HepG2 (cell line): ENCODE measurements around the gene MCRIP2. TPM values are rescaled to one million over a fixed set of nuclear protein-coding genes. Genes with fewer than 3 reads are reported as not detected.

ENCODE experiments used
- ELF3 ChIP-seq: IDR thresholded peaks from 2 replicates; pipeline ENCODE4 v1.6.1; 2016; ENCODE audit warnings: missing genetic modification reagents, missing compliant biosample characterization
- PAF1 ChIP-seq: IDR thresholded peaks from 2 replicates; pipeline ENCODE4 v1.6.1; 2016; ENCODE audit warnings: missing genetic modification reagents, missing compliant biosample characterization
- PHF20 ChIP-seq: sonication (generic); formaldehyde crosslinking; IDR thresholded peaks from 2 replicates; pipeline ENCODE4 v1.5.0; 2020; ENCODE audit warnings: mild to moderate bottlenecking, missing genetic modification reagents
- SCMH1 ChIP-seq: sonication (generic); formaldehyde crosslinking; IDR thresholded peaks from 2 replicates; pipeline ENCODE4 v1.9.0; 2021; ENCODE audit warnings: missing genetic modification reagents, mild to moderate bottlenecking, borderline replicate concordance
- SYNCRIP ChIP-seq: fragments of 200-400 bp; formaldehyde crosslinking; IDR thresholded peaks from 2 replicates; pipeline ENCODE4 v1.6.1; 2018; ENCODE audit warnings: mild to moderate bottlenecking, low read depth, low read length; ENCODE audit not compliant: insufficient read depth
- ZNF230 ChIP-seq: sonication (generic); formaldehyde crosslinking; IDR thresholded peaks from 2 replicates; pipeline ENCODE4 v1.4.0; 2020; ENCODE audit warnings: mild to moderate bottlenecking, missing genetic modification reagents
- ZNF33A ChIP-seq: sonication (generic); formaldehyde crosslinking; IDR thresholded peaks from 2 replicates; pipeline ENCODE4 v1.5.1; 2020; ENCODE audit warnings: missing genetic modification reagents, mild to moderate bottlenecking, moderate library complexity, borderline replicate concordance
- ZNF816 ChIP-seq: sonication (generic); formaldehyde crosslinking; IDR thresholded peaks from 2 replicates; pipeline ENCODE4 v1.8.0; 2022; ENCODE audit warnings: missing genetic modification reagents, mild to moderate bottlenecking, borderline replicate concordance
- ZNF83 ChIP-seq: sonication (generic); formaldehyde crosslinking; IDR thresholded peaks from 2 replicates; pipeline ENCODE4 v1.4.0; 2020; ENCODE audit warnings: missing genetic modification reagents, mild to moderate bottlenecking, borderline replicate concordance
- polyA plus RNA-seq, 8 experiments: library from polyadenylated mRNA; depleted of rRNA in 3 of 8; stranded (reverse) in 7 of 8; unstranded in 1 of 8; fragments of >200 nt; fragmentation: Illumina TruSeq in 4 of 8; extraction: Trizol in 4 of 8; gene quantifications; 2 replicates each; pipeline versions ENCODE4 v1.2.1 to v1.2.3, GENCODE V29; 2011 to 2016; ENCODE audit warnings: low read depth in 4 of 8, missing spikeins in 1 of 8, mixed read lengths in 1 of 8; ENCODE audit not compliant: insufficient read depth in 1 of 8
- total RNA-seq, 5 experiments: library from RNA; depleted of rRNA; stranded (reverse); fragments of >200 nt; fragmentation: Illumina TruSeq; extraction: Trizol; gene quantifications; 2 replicates each; pipeline ENCODE4 v1.2.3, GENCODE V29; 2016; ENCODE audit warnings: low read depth in 1 of 5
- TF ChIP-seq, protein P1 (sequence below): sonication (generic); formaldehyde crosslinking; IDR thresholded peaks from 2 replicates; pipeline ENCODE4 v1.4.0; 2020; ENCODE audit warnings: missing genetic modification reagents
- TF ChIP-seq, protein P2 (sequence below), 2 experiments: fragments of 450-650 bp in 1 of 2; sonication (generic) in 1 of 2; formaldehyde crosslinking; IDR thresholded peaks; 2 replicates each; pipeline versions ENCODE4 v1.5.0 to v1.8.0; 2020 to 2022; ENCODE audit warnings: mild to moderate bottlenecking in 1 of 2, missing genetic modification reagents in 1 of 2
- TF ChIP-seq, protein P3 (sequence below): sonication (generic); formaldehyde crosslinking; IDR thresholded peaks from 2 replicates; pipeline ENCODE4 v1.5.0; 2020; ENCODE audit warnings: mild to moderate bottlenecking, missing genetic modification reagents
- TF ChIP-seq, protein P4 (sequence below): sonication (generic); formaldehyde crosslinking; IDR thresholded peaks from 2 replicates; pipeline ENCODE4 v1.4.0; 2020; ENCODE audit warnings: mild to moderate bottlenecking, missing genetic modification reagents, borderline replicate concordance

MCRIP2 gene
- total and polyA plus RNA-seq, 2 of the 13 experiments (the other 11 are each of a cell fraction or from before 2014, with no cell fraction given) = 39.6 to 76.7 TPM

DNA sequence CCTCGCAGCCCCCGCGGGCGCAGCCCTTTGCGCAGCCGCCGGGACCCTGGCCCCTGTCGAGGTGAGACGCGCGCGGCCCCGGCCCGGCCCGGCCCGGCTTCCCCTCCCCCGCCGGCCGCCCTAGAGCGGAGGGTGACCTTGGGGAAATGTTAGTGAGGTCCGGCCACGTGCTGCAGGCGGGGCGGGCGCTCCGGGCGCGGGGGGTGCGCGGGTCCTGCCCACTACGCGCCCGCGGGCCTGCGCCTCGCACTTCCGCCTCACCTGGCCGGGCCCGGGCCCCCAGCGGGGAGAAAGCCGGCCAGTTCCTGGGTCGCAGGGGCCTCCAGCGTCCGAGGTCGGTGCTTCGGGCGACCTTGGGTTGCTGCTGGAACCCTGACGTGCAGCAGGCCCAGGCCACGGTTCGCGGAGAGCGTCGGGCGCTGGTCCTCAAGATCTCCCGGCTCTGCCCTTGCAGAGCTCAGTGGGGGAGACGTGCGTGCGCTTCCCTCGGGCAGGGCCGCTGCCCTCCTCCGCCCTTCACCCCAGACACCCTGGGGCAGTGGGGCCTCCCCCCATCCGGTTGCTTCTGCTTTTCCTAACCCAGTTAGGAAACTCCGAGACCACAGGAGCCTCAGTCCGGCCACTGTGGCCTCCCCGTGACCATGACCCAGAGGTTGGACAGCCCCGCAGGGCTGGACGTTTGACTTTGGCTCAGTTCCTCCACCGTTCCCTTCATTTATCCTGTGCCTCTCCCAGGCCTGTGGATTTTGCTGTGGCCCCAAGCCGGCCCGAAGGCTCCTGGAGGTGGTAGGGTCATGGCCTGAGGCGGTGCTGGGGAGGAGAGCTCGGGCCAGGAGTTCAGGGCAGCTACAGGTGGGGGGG, 791 bp downstream of the MCRIP2 start (continued):
- TF ChIP-seq, protein P1, sequence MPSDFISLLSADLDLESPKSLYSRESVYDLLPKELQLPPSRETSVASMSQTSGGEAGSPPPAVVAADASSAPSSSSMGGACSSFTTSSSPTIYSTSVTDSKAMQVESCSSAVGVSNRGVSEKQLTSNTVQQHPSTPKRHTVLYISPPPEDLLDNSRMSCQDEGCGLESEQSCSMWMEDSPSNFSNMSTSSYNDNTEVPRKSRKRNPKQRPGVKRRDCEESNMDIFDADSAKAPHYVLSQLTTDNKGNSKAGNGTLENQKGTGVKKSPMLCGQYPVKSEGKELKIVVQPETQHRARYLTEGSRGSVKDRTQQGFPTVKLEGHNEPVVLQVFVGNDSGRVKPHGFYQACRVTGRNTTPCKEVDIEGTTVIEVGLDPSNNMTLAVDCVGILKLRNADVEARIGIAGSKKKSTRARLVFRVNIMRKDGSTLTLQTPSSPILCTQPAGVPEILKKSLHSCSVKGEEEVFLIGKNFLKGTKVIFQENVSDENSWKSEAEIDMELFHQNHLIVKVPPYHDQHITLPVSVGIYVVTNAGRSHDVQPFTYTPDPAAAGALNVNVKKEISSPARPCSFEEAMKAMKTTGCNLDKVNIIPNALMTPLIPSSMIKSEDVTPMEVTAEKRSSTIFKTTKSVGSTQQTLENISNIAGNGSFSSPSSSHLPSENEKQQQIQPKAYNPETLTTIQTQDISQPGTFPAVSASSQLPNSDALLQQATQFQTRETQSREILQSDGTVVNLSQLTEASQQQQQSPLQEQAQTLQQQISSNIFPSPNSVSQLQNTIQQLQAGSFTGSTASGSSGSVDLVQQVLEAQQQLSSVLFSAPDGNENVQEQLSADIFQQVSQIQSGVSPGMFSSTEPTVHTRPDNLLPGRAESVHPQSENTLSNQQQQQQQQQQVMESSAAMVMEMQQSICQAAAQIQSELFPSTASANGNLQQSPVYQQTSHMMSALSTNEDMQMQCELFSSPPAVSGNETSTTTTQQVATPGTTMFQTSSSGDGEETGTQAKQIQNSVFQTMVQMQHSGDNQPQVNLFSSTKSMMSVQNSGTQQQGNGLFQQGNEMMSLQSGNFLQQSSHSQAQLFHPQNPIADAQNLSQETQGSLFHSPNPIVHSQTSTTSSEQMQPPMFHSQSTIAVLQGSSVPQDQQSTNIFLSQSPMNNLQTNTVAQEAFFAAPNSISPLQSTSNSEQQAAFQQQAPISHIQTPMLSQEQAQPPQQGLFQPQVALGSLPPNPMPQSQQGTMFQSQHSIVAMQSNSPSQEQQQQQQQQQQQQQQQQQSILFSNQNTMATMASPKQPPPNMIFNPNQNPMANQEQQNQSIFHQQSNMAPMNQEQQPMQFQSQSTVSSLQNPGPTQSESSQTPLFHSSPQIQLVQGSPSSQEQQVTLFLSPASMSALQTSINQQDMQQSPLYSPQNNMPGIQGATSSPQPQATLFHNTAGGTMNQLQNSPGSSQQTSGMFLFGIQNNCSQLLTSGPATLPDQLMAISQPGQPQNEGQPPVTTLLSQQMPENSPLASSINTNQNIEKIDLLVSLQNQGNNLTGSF (CRISPR knock-in tag) = no peak
- TF ChIP-seq SYNCRIP (no peak), ZNF83 (0 out of 2 replicates have a peak, but pooled peaks have one; percentile 26), ZNF33A (no peak), PHF20 (CRISPR knock-in tag) (peak; percentile 68), ZNF816 (CRISPR knock-in tag) (no peak; the same call in 1 of the 2 replicates), PAF1 (CRISPR knock-in tag) (no peak), ZNF230 (no peak), ELF3 (CRISPR knock-in tag) (peak; percentile 94), SCMH1 (CRISPR knock-in tag) (no peak)
- TF ChIP-seq, protein P2, sequence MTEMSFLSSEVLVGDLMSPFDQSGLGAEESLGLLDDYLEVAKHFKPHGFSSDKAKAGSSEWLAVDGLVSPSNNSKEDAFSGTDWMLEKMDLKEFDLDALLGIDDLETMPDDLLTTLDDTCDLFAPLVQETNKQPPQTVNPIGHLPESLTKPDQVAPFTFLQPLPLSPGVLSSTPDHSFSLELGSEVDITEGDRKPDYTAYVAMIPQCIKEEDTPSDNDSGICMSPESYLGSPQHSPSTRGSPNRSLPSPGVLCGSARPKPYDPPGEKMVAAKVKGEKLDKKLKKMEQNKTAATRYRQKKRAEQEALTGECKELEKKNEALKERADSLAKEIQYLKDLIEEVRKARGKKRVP (CRISPR knock-in tag; IDR thresholded peaks at IDR 0.05) = no peak
- TF ChIP-seq, protein P3, sequence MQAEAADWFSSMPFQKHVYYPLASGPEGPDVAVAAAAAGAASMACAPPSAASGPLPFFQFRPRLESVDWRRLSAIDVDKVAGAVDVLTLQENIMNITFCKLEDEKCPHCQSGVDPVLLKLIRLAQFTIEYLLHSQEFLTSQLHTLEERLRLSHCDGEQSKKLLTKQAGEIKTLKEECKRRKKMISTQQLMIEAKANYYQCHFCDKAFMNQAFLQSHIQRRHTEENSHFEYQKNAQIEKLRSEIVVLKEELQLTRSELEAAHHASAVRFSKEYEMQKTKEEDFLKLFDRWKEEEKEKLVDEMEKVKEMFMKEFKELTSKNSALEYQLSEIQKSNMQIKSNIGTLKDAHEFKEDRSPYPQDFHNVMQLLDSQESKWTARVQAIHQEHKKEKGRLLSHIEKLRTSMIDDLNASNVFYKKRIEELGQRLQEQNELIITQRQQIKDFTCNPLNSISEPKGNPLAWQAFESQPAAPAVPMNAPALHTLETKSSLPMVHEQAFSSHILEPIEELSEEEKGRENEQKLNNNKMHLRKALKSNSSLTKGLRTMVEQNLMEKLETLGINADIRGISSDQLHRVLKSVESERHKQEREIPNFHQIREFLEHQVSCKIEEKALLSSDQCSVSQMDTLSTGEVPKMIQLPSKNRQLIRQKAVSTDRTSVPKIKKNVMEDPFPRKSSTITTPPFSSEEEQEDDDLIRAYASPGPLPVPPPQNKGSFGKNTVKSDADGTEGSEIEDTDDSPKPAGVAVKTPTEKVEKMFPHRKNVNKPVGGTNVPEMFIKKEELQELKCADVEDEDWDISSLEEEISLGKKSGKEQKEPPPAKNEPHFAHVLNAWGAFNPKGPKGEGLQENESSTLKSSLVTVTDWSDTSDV = 0 out of 2 replicates have a peak, but pooled peaks have one; percentile 56
- TF ChIP-seq, protein P4, sequence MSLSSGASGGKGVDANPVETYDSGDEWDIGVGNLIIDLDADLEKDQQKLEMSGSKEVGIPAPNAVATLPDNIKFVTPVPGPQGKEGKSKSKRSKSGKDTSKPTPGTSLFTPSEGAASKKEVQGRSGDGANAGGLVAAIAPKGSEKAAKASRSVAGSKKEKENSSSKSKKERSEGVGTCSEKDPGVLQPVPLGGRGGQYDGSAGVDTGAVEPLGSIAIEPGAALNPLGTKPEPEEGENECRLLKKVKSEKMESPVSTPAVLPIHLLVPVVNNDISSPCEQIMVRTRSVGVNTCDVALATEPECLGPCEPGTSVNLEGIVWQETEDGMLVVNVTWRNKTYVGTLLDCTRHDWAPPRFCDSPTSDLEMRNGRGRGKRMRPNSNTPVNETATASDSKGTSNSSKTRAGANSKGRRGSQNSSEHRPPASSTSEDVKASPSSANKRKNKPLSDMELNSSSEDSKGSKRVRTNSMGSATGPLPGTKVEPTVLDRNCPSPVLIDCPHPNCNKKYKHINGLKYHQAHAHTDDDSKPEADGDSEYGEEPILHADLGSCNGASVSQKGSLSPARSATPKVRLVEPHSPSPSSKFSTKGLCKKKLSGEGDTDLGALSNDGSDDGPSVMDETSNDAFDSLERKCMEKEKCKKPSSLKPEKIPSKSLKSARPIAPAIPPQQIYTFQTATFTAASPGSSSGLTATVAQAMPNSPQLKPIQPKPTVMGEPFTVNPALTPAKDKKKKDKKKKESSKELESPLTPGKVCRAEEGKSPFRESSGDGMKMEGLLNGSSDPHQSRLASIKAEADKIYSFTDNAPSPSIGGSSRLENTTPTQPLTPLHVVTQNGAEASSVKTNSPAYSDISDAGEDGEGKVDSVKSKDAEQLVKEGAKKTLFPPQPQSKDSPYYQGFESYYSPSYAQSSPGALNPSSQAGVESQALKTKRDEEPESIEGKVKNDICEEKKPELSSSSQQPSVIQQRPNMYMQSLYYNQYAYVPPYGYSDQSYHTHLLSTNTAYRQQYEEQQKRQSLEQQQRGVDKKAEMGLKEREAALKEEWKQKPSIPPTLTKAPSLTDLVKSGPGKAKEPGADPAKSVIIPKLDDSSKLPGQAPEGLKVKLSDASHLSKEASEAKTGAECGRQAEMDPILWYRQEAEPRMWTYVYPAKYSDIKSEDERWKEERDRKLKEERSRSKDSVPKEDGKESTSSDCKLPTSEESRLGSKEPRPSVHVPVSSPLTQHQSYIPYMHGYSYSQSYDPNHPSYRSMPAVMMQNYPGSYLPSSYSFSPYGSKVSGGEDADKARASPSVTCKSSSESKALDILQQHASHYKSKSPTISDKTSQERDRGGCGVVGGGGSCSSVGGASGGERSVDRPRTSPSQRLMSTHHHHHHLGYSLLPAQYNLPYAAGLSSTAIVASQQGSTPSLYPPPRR (CRISPR knock-in tag) = peak; percentile 23; the same call in 1 of the 2 replicates
